Measurements from ENCODE around the gene ABI1. TPM values are rescaled to one million over a fixed set of nuclear protein-coding genes. Genes with fewer than 3 reads are reported as not detected.
A peak's percentile ranks its signal among the peaks of the same experiment; 100 is the strongest.

ABI1 gene
- total RNA-seq, 1 experiment from 2014 or later: 36.9 TPM

GRCh38 chr10:26738301-26738911, 122.4 kb downstream of the ABI1 start:
- WGBS (ENCODE audit: extremely low coverage, insufficient read length, low lambda C conversion rate): no CpG with 5 or more reads among the region's 5 CpGs
- peaks cover 27 to 81% (median 52%) of the 10 kb centered on the region in 3 experiments; a peak in 6 of 7 replicates for H3K36me3 Mint-ChIP-seq (ENCODE audit: insufficient read depth in 1 of 3, low read depth in 3 of 3)
- no peaks in the 10 kb centered on the region for H3K27me3 ChIP-seq (ENCODE audit: insufficient read depth, low read length)
- H3K4ac ChIP-seq (ENCODE audit: low read depth, low read length): no peak overlapping the region
- peak overlapping the region in 1 of 3 experiments; percentile 20; a peak in 1 of 7 replicates for H3K27ac Mint-ChIP-seq
- no peak overlapping the region for H2AFZ ChIP-seq (ENCODE audit: low read length)
- H4K5ac ChIP-seq (ENCODE audit: insufficient read length, low read depth, low read length): no peak overlapping the region
- H2AK5ac ChIP-seq (ENCODE audit: insufficient read length, low read length): no peak overlapping the region
- H3K27ac ChIP-seq (ENCODE audit: insufficient read length, low read depth, low read length): no peak overlapping the region
- H3K23ac ChIP-seq (ENCODE audit: insufficient read length, low read depth, low read length): no peak overlapping the region
- H3K9ac ChIP-seq (ENCODE audit: extremely low read depth, insufficient read length, low read length): no peak overlapping the region
- no peaks in the 10 kb centered on the region for H3K23me2 ChIP-seq (ENCODE audit: insufficient read length, low read depth, low read length, poor library complexity, severe bottlenecking)
- no peaks in the 10 kb centered on the region for H3K4me1 ChIP-seq (ENCODE audit: insufficient read depth, low read length)
- no peak overlapping the region for H3K14ac ChIP-seq (ENCODE audit: insufficient read depth, low read length)
- no peak overlapping the region for H4K8ac ChIP-seq (replicated peaks; ENCODE audit: insufficient read length, low read depth, low read length)
- H3K56ac ChIP-seq (ENCODE audit: insufficient read length, low read depth, low read length): no peak overlapping the region
- H2BK12ac ChIP-seq (ENCODE audit: insufficient read length, low read depth, low read length): no peak overlapping the region
- no peak overlapping the region for H2BK15ac ChIP-seq (ENCODE audit: low read depth, low read length)
- H2BK120ac ChIP-seq (ENCODE audit: low read depth, low read length, poor library complexity, severe bottlenecking): no peak overlapping the region
- no peaks in the 10 kb centered on the region for H3K79me1 ChIP-seq (ENCODE audit: insufficient read depth, low read depth, low read length, poor library complexity, severe bottlenecking)
- no peaks in the 10 kb centered on the region for H3K27me3 Mint-ChIP-seq (ENCODE audit: low read depth)
- TF ChIP-seq CTCF (conservative IDR thresholded peaks at IDR 0.05): no peak
- H4K91ac ChIP-seq (ENCODE audit: insufficient read length, low read depth, low read length): no peak overlapping the region
- no peak overlapping the region for H3T11ph ChIP-seq (ENCODE audit: low read length)
- no peak overlapping the region for H3K18ac ChIP-seq (ENCODE audit: insufficient read length, low read depth, low read length)
- no peaks in the 10 kb centered on the region for H4K20me1 ChIP-seq (ENCODE audit: control insufficient read depth, insufficient read depth, insufficient read length)
- no peak overlapping the region for H2BK20ac ChIP-seq (ENCODE audit: low read depth, low read length, poor library complexity, severe bottlenecking)
- no peaks in the 10 kb centered on the region for H3K9me3 Mint-ChIP-seq
- H2BK5ac ChIP-seq (ENCODE audit: insufficient read length, low read length): no peak overlapping the region
- no peaks in the 10 kb centered on the region for H3K9me3 ChIP-seq (ENCODE audit: control insufficient read depth, low read depth, low read length)
- no peak overlapping the region for H3K4me2 ChIP-seq (ENCODE audit: insufficient read depth, insufficient read length, low read length)
- no peaks in the 10 kb centered on the region for H3K79me2 ChIP-seq (ENCODE audit: insufficient read depth, low read length)
- H3K4me3 Mint-ChIP-seq: no peak overlapping the region
- no peak for DNase-seq
- H3K4me1 Mint-ChIP-seq: peaks cover 18 to 23% of the 10 kb centered on the region in 2 experiments

All from H9 (cell line).